ENCODE measurements around the gene ANKRD11.
A peak's percentile ranks its signal among the peaks of the same experiment; 100 is the strongest.

Gene ANKRD11

DNA sequence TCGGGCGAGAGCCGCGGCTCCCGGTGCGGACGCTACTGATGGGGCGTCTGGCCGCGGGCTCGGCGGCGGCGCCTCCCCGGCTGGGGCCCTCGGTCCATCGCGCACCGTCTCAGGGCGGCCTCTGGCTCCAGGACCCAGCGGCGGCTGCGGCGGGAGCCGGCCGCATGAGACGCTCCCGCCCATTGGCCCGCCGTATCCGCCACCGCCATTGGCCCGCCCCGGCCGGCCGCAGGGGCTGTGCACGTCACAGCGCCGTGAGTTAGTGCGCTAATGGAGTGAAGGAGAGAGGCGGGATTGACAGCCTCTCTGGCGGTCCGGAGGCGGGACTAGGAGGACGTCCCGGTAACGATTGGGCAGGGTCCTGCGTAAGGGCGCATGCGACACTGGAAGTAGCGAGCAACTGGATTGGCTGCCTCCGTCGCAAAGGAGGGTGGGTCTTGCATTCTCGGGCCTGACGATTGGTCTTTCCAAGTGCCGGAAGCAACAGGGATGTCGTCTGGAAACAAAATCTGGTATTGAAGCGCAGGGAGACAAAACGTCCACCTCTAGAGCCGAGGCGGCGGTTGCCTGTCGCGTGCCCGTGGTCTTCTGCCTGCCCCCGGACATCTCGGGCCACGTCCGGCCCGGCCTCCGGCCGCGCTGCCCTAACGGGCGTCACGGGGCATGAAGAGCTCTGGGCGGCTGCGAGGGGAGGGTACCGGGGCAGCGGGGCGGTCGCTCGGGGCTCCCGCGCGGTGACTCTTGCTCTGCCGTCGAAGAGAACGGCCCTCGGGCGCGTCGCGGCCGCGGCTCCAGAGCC lies at the start of gene ANKRD11:
Gene ANKRD11 (minus strand): TSS at position 123 of the 799 bp plus-strand sequence. CDS start 173,542 bp downstream, outside the sequence.
- DNase-seq: peak; percentile 97 to 98

GRCh38 chr16:89538286-89538685 lies 47.9 kb upstream of the ANKRD11 start:
- DNase-seq: no peak

- DNase-seq: no peak
These were observed 47.2 kb upstream of the ANKRD11 start for GRCh38 chr16:89537549-89537925.

DNA sequence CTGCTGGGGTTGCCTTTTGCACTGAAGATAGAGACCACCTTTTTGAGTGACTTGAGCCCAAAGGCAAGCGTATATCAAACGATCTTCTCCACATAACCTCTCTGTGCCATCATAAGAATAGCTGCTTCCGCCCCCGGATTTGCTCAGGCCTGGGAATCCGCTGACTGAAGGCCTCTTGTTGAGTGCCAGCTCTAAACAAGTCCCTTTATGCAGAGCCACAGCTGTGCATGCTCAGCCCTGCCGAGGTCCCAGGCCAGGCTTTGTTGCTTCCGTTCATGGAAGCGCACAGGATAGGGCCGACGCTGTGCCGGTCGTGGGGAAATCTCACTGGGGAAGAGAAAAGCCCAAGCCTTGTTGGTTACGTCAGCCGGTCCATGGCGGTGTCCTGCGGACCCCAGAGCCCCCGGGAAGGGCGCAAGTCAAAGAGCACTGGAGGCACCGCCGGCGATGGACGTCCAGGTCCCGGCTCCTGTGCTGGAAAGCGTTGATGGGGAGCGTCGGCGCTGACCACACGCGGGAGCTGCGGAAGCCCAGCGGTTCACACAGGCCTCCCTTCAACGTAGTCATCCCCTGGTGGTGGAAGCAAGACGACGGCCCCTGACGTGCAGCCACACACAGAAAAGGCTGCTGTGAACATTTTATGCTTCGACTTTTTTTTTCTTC lies 46.7 kb upstream of the ANKRD11 start:
- DNase-seq: no peak

- no peak for DNase-seq
These were observed 46.0 kb upstream of the ANKRD11 start for GRCh38 chr16:89536371-89536770.

DNA sequence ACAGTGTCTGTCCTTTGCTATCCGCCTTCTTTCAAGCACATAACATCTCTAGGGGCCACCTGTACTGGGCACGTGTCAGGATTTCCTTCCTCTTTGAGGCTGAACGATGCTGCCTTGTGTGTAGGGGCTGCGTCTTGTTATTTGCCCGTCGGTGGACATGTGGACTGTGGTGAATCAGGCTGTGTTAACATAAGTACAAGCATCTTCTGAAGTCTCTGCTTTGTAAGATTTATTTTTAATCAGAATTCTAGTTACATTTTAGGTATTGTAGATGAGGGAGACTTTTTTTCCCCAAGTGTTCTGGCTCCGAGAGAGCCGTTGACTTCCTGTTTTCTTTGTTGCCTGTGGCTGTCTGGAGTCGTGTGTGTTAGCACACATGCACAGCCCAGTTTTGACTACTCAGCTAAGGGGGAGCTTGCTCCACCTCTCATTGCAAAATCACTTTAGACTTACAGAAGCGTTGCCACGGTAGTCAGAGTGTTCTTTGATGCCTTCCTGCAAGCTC lies 43.9 kb upstream of the ANKRD11 start:
- DNase-seq: peak in 1 of 2 experiments; percentile 12

GRCh38 chr16:89531821-89532526 lies 41.6 kb upstream of the ANKRD11 start:
- DNase-seq: no peak

GRCh38 chr16:89530401-89531381 lies 40.3 kb upstream of the ANKRD11 start:
- DNase-seq: no peak

- no peak for DNase-seq
These were observed 38.7 kb upstream of the ANKRD11 start for GRCh38 chr16:89529097-89529496.

DNA sequence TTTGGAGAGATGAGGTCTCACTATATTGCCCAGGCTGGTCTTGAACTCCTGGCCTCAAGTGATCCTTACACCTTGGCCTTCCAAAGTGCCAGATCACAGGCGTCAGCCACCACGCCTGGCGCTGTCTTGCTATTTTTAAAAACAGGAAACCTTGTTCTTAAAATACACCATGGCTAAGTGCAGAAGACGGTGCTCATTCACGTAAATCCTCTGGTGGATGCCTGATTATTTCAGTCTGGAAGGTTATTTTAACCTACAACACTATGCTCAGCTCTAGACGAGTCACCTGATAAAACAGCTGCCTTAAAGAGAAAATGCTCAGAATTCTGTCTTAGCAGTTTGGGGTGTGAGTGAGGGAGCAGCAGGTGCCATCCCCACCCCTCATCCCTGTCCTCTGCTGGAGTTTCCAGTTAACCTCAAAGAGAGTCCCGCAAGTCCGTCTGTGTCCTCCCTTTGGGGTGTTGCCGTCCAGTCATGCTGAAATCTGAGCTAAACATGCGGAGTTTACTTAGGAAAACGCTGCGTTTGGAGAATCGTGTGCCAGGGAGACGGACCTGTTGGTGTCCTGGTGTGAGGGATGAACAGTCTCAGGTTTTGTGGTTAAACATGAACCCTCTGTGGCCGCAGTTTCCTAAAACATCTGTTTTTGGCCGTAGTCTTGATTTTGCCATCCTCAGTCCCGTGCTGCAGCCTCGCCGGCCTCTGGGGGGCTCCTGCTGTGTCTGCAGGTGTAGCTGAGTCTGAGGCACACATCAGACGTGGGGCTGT lies 35.0 kb upstream of the ANKRD11 start:
- no peak for DNase-seq

DNA sequence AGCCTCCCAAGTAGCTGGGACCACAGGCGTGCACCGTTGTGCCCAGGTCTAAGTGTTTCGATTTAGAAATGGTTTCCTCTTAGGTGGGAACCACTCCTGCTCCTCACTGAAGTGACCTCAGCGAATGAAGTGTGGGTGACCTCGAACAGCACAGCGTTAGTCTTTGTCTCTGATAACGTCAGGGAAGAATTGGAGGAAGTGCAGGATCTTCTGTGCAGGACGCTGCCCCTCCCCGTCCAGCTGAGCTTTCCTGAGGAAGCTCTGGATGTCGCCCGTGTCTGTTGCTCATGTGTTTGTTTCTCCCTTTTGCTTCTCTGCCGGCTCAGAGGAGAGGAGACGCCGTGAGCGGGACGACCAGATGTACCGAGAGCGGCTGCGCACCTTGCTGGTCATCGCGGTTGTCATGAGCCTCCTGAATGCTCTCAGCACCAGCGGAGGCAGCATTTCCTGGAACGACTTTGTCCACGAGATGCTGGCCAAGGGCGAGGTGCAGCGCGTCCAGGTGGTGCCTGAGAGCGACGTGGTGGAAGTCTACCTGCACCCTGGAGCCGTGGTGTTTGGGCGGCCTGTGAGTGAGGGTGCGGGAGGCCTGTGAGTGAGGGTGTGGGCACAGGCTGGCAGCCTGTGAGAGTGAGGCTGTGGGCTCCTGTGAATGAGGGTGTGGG lies 33.5 kb upstream of the ANKRD11 start:
- DNase-seq: no peak

DNA sequence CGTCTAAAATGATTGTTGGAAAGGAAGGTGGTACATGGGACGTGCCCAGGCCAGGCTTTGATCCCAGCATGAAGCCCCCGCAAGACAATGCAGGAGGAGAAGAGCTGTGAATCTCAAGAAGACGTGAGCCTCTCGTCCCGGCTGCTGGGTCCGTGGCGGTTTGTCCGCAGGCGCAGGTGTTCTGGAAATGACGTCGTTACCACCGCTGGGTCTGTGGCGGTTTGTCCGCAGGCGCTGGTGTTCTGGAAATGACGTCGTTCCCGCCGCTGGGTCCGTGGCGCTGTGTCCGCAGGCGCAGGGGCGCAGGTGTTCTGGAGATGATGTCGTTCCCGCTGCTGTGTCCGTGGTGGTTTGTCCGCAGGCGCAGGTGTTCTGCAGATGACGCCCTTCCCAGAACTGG lies 31.9 kb upstream of the ANKRD11 start:
- no peak for DNase-seq

DNA sequence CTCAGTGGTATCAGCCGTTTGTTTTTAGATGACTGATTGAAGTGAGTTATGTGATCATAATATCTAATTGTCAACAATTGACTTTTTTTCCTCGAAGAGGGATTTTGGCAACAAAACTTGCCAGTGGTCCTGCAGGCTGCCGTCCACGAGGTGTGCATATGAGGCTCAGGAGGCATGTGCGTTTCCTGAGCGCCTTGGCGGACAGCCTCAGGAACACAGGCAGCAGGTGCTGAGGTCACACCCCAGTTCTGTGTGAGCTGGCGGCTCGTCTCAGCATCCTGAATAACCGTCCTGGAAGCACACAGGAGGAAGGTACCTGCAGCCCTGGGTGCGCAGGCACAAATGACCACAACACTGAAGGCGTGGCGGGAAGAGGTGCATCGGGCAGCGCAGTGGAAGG lies 29.5 kb upstream of the ANKRD11 start:
- DNase-seq: no peak

- no peak for DNase-seq
These were observed 26.8 kb upstream of the ANKRD11 start for GRCh38 chr16:89517128-89517527.

GRCh38 chr16:89512453-89512852 lies 22.1 kb upstream of the ANKRD11 start:
- no peak for DNase-seq

GRCh38 chr16:89511374-89511773 lies 21.0 kb upstream of the ANKRD11 start:
- DNase-seq: no peak

DNA sequence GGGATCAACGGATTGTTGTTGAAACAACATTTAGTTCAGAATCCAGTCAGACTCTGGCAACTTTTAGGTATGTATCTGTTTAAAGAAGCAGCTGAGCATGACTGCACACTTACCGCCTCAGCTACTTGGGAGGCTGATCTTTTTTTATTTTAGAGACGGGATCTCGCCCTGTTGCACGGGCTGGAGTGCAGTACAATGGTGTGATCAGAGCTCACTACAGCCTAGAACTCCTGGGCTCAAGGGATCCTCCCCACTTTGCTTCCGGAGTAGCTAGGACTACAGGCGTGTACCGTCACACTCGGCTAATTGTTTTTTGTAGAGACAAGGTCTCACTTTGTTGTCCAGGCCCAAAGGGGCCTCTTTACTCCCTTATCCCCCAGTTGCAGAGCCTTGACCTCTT lies 20.2 kb upstream of the ANKRD11 start:
- no peak for DNase-seq

GRCh38 chr16:89507834-89508590 lies 17.7 kb upstream of the ANKRD11 start, which contains the start of gene SPG7:
TSS of gene SPG7 (plus strand) at chr16:89508403. CDS start at chr16:89508418, 15 bp downstream.
- DNase-seq: peak; percentile 82 to 87

DNA sequence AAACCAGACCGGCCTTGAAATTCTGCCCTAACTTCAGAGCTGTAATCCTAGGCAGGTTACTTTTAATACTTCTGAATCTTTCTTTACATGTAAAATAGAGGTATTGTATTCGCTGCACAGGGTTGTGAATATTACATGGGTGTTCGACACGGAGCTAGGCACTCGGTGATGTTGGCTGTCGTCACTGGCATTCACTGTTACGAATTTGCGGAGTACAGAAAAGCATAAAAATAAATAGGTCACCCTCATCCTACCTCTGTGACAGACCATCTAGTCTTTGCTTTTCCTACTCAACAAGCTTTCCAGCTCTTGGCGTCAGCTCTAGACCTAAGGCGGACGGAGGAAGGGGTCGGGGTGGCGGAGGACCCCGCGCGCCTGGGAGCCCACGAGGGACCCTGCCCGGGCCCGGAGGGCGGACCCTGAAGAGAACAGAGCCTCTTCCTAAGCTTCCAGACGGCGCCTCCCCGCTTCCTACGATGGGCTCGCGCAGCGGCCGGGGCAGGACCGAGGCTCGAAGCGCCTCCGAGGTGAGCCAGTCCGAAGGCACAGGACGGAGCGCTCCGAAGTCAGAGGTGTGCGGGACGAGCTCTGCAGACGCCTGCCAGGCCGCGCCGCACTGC lies 17.0 kb upstream of the ANKRD11 start:
- peak in 1 of 2 experiments; percentile 23 for DNase-seq

Data from activated CD4-positive, alpha-beta T cell treated with anti-CD3 and anti-CD28 coated beads, Interleukin-2, amount 50 U/mL, for 48 hours (primary cell).